ENCODE measurements around the gene ZKSCAN3.
"Not testable (repeated sequence)": the region's sequence is repeated elsewhere in the genome, so short reads cannot be mapped to it uniquely, and the experiment has no call there.

Gene ZKSCAN3

DNA sequence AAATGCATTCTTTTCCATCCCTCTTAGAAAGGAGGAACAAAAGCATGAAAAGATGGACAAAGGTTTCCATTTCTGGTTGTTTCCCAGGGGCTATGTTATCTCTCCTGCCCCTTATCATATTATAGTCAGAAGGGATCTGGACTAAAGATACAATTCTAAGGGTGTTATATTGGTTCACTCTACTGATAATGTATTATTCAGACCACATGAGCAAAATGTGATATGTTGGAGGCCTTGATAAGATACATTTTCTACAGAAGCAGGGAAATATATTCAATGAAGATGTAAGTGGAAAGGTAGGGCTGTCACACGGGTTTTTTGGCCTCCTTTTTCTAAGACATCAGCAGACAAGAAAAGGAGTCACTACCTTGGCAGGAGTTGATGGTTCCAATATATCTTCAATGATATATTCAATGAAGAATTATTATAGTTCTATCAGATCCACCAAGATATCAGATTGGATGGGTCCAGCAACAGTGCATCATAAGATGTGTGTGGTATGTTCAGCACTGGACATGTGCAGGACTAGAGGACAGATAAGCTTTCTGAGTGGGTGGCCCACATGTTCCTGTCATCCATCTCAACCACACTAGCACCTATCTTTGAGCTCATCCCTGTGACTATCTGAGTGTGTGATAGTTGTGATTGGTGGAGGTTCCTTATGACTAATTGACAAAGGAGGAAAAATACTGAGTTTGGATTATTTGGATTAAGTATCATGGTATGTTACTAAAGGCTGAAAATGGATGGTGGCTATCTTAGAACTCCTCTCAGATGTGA lies 5.7 kb upstream of the ZKSCAN3 start:
- DNase-seq (ENCODE audit: low read depth) = no peak

DNA sequence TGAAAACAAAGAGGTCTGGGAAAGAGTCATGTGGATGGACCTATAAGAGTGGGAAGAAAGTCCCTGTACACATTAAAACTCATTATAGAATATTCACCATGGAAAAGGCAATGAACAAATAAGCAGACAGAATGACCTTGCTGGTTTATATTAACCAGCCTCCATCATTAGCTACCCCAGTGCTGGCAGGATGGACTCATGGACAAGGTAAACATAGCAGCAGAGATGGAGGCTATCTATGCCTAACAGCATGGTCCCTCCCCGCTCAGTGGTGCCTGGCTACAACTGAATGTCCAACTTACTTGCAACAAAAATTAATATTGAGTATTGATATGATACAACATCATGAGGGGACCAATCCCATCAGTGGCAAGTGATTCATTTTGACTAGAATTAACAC lies 4.5 kb upstream of the ZKSCAN3 start:
- no peak for DNase-seq (ENCODE audit: low read depth)

DNA sequence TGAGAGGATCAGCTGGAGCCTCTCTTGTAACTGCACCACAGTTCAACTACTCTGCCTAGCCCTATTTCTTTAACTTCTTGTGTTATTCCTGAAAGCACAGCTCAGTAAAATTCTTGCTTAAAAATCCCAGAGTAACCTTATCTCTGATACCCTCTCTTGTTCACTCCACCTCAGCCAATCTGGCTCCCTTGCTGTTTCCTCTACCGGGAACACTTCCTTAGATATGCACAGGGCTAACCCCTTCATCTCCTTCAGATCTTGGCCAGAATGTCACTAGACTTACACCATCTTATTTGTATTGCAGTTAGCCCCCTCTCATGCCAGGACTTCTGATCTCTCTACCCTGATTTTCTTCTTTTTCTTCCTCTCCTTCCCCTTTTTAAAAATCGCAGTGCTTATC lies 2.6 kb upstream of the ZKSCAN3 start:
- no peak for DNase-seq (ENCODE audit: low read depth)

DNA sequence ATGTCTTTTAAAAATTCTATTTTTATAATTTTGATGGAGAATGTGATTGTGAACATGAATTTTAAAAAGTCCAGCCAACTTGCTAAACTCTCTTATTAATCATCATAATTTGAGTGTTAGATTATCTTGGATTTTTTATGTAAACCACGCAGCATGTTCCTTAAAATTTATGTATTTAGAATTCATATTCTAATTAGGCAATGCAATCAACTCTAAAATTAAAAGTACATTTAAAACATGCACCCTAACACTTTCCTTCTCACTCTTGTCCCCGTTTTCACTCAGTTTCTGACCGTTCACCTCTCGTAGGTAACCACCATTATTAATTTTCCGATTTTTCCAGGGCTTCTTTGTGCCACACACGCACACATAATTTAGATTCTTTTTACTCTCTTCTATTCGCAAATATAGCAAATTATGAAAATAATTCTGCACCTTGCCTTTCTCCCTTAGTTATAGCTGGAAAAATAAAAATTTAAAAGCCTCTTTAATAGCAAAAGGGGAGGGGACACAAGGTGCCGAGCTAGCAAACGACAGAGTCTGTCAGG lies 329 bp upstream of the ZKSCAN3 start:
- DNase-seq (ENCODE audit: low read depth) = no peak

DNA sequence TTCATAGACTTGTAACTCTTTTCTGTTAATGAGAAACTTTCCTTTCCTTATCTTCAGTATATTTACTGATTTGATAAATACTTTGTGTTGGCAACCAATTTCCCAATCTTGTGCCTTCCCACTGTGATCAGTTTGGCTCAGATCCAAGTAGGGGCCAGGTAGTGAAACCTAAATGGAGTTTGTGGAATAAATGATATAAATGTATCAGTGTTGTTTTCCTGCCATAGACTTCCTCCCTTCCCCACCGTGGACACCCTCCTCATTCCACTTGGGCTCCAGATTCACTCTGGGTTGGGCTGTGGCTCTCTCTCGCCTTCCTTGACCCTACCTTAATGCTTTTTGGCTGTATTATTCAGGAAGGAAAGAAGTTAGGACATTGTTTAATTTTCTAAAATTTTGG lies 1.3 kb downstream of the ZKSCAN3 start:
- no peak for DNase-seq (ENCODE audit: low read depth)

DNA sequence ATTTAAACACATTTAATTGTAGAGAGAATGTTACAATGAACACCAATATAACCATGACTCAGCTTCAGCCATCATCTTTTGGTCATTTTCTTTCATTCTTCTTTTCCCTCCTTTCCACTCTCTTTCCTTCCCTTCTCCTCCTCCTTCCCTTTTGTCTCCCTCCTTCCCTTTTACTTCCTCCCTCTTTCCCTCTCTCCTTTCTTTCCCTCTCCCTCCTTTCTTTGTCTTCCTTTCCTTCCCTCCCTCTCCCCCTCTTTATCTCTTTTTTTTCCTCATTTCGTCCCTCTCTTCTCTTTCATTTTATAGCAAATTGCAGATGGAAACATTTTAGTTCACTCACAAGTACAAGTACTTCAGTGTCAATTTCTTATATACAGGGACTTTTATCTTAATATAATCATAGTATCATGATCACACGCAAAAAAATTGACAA lies 1.8 kb downstream of the ZKSCAN3 start:
- no peak for DNase-seq (ENCODE audit: low read depth)

DNA sequence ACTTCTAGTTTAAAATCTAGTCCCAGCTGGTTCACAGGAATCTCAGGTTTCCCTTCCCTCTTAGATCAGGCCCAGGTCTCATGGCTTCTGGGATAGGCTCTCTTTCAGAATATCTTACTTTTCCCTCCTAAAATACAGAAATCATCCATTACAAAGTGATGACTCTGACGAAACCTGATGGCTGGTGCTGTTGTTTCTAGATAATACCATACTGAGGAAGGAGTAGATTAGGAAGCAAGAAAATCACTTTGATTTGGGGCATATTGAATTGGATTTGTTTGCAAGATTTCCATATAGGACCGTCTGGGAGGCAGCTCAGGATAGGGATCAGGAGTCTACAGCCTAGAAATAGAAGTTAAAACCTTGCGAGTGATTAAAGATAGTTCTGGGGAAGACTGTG lies 3.6 kb downstream of the ZKSCAN3 start:
- DNase-seq (ENCODE audit: low read depth) = no peak

DNA sequence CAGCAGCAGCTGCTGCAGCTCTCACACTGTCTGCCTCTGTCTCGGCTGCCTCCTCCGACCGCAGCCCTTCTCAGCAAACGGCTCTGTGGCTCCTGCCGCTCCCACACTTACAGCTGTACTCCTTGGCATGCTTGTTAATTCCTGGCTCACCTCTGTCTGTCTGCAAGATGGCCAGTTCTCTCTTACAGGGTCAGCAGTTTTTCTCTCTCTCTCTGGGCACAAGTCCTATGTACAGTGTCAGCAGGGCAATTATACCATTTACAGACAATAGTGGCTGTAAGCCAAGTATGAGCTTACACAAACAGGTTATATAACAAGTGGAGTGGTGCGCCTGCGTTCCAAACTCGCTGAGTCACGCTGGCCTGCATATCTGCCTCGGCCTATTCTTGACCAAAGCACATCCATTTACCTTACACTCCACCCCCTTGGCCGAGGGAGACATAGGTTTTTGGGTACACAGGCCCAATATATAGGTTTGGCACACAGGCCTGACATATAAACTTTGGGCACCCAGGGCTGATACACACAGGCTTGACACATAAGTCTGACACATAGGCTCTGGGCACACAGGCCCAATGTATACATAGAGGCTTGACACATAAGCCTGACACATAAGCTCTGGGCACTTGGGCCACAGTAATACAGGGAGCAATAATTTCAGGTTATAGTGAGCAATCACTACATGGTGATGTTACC lies 4.4 kb downstream of the ZKSCAN3 start:
- no peak for DNase-seq (ENCODE audit: low read depth)

DNA sequence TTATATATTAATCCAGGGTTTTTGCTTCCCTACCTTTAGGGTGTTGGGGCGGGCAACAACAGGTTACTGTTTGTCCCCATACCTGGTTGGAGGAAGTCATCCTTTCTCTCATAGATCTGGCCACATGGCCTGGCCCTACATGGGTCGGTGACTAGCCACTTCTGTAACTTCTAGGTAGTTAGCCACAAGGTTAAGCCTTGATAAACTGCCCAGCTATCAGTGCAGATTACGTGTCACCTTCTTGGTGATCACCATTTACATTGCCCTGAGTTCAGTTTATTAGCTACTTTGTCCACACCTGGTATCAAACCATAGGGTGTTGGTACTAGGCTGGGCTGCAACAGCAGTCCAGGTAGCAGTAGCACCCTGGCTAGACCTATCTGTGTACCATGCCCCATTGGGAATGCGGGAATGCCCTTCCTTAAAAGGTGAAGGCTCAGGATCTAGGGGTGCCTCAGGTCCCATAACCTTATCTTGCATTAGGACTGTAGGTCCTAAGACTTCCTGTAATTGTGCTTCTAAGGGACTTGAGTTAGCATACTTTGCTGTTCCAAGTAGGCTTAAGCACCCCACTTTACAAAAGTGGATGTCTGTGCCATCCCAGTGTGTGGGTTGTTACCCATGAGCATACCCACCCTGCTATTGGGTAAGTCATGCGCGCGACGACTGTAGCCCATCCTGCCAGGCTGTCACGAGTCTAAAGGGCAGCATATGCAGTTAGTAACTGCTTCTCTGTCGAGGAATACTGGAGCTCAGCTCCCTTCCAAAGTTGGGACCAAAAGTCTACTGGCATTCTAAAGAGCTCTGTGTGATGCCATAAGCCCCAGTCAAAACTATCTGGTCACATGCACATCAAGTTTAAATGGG lies 5.2 kb downstream of the ZKSCAN3 start:
- DNase-seq (ENCODE audit: low read depth) = no peak

DNA sequence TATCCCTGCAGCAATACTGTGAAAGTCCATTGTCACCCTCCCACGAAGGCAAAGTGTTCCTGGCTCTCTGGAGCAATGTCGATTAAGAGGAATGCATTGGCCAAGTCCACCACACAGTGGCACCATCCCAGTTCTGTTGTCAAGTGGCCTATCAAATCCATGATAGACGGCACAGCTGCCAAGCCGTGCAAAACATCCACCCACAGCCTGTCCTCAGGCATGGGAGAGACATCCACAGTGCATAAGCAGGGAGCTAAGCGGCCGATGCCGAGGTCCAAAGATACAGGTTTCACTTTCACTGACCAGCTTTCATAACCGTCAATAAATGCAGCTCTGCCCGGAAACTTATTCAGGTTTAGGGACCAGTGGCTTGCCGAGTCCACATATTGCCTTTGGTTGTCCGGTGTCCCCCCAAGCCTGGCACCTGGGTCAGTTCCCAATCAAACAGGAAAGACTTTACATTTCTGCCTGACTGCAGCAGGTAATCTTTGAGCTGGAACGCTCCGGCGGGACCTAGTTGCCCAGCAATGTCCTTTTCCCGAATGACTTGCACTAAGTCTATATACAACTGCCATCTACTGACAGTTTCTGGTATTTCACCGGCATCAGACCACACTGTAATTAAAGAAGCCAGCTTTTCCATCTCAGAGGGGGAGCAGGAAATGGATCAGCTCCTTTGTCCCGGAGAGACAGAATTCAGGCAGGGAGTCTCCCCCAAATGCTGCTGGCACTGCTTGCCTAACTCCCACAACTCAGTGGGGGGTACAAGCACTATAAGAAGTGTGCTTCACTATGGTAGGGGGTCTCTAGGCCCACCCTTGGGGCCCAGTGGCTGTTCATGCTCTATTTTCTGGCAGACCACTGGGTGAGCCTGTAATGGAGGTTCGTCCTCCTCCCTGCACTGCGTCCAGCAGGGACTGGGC lies 6.3 kb downstream of the ZKSCAN3 start:
- peak; percentile 48 for DNase-seq (ENCODE audit: low read depth)

DNA sequence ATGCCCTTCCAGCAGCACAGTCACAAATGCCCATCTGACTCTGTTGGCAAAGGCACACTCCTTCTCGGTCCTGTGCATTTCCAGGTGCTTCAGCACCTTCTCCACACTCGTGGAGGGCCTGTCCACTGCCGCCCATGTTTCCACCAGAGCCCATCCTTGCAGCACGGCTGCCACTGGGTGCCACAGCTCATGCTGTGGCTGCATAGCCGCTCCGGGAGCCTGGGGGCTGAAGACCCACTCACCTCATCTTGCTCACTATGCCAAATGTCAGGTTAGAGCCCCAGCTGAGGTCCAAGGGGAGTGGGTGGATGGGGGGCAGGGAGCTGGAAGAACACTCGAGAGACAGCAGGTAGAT lies 6.9 kb downstream of the ZKSCAN3 start:
- no peak for DNase-seq (ENCODE audit: low read depth)

DNA sequence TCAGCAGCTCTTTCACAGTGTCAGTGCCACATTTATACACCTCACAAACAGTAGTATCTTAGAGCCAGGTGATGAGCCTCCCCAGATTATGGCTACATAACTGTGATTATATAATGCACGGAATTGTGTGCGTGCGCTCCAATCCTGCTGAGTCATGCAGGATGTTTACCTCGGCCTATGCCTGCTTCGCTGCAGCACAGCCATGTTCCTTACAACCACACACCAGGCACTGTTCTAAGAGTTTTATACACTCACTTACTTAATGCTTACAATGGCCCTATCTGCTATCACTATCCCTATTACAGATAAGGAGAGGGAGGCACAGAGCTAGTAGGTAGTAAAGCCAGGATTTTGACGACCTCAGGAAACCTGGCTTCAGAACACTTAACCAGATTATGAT lies 7.3 kb downstream of the ZKSCAN3 start:
- no peak for DNase-seq (ENCODE audit: low read depth)

DNA sequence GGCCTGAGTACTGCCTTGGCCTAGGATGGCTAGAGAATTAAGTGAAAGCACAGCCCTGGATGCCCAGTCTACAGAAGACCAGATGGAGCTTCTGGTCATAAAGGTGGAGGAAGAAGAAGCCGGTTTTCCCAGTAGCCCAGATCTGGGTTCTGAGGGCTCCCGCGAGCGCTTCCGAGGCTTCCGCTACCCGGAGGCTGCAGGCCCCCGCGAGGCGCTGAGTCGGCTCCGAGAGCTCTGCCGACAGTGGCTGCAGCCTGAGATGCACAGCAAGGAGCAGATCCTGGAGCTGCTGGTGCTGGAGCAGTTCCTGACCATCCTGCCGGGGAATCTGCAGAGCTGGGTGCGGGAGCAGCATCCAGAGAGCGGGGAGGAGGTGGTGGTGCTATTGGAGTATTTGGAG lies 9.8 kb downstream of the ZKSCAN3 start:
- not testable (repeated sequence) for DNase-seq (ENCODE audit: low read depth)

DNA sequence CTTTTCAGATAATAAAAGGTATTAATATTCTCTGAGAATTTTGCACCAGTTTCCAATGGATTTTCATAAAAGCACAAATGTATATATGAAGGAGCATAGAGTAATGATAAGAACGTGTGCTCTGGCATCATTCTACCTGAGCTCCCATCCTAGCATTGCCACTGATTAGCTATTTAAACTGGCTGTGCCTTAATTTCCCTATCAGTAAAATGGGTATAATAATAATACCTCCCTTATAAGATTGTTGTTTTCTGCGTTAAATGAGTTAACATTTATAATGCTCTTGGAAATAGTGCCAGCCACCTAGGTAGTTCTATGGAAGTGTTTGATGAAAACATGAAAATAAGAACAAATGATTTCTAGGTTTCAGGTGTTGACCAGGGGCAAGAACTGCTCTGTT lies 11.2 kb downstream of the ZKSCAN3 start:
- no peak for DNase-seq (ENCODE audit: low read depth)

DNA sequence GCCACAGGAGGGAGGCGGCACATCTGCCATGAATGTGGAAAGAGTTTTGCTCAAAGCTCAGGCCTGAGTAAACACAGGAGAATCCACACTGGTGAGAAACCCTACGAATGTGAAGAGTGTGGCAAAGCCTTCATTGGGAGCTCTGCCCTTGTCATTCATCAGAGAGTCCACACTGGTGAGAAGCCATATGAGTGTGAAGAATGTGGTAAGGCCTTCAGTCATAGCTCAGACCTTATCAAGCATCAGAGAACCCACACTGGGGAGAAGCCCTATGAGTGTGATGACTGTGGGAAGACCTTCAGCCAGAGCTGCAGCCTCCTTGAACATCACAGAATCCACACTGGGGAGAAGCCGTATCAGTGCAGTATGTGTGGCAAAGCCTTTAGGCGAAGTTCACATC lies 15.8 kb downstream of the ZKSCAN3 start:
- not testable (repeated sequence) for DNase-seq (ENCODE audit: low read depth)

DNA sequence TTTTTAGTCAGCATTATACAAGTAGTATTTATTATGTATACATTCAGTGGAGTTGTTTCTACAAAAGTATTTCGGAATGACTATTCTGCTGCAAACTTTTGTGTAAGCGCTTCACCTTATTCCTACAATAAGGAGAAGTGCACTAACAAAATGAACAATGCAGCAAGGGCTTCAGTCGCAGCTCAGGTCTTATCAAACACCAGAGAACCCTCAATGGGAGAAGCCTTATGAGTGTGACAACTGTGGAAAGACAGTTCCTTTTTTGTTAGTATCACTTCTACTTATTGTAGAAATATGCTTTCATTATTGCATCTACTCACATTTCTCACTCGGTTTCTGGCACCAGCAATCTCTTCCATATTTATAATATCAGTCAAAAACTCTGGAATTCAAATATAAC lies 18.8 kb downstream of the ZKSCAN3 start:
- DNase-seq (ENCODE audit: low read depth) = no peak

DNA sequence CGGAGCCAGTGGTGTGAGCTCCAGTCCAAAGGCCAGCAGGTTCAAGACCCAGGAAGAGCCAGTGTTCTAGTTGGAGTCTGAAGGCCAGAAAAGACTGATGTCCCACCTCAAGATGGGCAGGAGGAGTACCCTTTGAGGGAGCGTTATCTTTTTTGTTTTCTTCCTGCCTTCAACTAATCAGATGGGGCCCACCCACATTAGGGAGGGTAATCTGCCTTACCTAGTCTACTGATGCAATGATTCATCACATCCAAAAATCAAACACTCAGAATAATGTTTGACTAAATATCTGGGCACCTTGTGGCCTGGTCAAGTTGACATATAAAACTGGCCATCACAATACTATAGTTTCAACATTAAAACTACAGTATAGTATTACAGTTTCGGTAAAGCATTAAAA lies 19.7 kb downstream of the ZKSCAN3 start:
- no peak for DNase-seq (ENCODE audit: low read depth)

DNA sequence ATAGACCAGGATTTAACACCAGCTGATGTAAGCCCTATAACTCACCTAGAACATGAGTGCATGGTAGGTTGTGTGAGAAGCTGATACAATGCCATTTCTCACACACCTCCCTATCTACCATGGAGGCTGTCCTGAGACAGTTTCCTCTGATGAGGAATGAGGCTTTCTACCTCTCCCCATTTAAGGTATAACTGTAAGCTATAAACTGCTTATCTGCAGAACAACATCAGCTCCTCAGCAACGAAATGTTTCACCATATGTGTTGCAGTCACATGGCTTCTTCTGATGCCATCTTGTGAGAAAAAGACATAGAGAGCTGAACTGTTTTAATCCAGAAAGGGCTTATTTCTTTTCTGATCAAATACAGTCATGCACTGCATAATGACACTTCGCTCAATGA lies 20.7 kb downstream of the ZKSCAN3 start:
- DNase-seq (ENCODE audit: low read depth) = no peak

DNA sequence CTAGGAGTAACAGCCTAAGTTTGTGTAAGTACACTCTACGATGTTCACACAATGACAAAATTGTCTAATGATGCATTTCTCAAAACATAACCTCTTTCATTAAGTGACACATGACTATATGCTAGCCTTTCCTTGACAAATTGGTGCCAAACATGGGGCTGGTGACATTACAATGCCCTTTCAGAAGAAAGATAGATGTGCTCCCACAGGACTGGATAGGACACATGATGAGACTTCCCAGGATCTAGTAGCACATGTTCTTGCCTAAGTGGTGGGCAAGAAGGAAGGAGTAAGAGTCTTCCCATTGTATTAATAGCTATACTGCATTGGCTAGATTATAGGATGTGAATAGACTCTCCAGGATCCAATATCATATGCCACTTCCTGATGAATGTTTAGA lies 21.5 kb downstream of the ZKSCAN3 start:
- DNase-seq (ENCODE audit: low read depth) = no peak

DNA sequence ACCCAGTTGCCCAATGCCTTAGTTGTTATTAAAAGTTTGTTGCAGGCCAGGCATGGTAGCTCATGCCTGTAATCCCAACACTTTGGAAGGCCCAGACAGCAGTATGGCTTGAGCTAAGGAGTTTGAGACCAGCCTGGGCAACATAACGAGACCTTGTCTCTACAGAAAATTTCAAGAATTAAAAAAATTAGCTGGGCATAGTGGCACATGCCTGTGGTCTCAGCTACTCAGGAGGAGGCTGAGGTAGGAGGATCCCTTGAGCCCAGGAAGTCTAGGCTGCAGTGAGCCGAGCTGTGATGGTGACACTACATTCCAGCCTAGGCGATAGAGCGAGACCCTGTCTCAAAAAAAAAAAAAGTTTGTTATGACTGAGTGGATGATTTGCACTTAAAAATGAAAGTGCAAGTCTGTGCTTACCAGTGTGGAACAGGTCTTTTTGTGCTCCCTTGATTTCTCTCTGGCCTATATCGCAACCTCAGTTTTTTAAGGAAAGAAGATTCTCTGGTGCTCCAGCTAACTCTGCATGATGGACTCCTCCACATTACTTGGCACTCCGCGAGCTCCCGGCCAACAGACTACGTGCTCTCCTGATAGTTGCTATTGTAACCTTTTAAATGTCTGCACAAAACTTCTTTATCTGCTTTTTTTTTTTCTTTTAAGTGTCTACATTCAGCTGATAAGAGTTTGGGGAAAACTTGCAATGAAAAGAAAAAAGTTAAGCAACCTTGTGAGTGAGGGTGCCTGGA lies 22.1 kb downstream of the ZKSCAN3 start:
- no peak for DNase-seq (ENCODE audit: low read depth)

DNA sequence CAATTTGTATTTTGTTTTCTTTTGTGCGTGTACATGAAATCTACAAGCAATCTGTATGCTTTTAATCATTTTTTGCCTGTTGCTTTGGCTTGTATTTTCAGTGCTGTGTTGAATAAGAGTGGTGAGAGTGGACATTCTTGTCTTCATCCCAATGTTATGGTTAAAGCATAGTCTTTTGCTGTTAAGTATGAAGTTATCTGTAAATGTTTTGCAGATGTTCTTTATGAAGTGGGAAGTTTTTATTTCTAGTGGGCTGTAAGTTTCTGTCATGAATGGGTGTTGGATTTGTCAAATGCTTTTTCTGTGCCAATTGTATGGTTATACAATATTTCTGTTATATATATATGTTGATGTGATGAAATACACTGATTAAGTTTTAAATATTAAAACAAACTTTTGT lies 24.2 kb downstream of the ZKSCAN3 start:
- DNase-seq (ENCODE audit: low read depth) = no peak

Data from CMK (cell line).